Neural cell (in vitro differentiated cells): ENCODE data around the gene RARRES1.

Source experiments
- CTCF ChIP-seq: fragments of 450-650 bp; IDR thresholded peaks from 2 replicates; pipeline ENCODE4 v1.5.1; 2014; ENCODE audit warnings: antibody characterized with exemption, mild to moderate bottlenecking, moderate library complexity; ENCODE audit not compliant: poor library complexity, severe bottlenecking
- EP300 ChIP-seq: fragments of 450-650 bp; conservative IDR thresholded peaks from 2 replicates; pipeline ENCODE4 v1.6.1; 2014; ENCODE audit warnings: antibody characterized with exemption, mild to moderate bottlenecking, moderate library complexity; ENCODE audit not compliant: poor library complexity, severe bottlenecking
- EZH2 ChIP-seq: fragments of 200-600, 300-800 bp; shearing (Covaris generic), sonication (generic); IDR thresholded peaks from 2 replicates; pipeline ENCODE4 v1.6.1; 2014; ENCODE audit warnings: antibody characterized with exemption, low read length, borderline replicate concordance, mild to moderate bottlenecking; ENCODE audit not compliant: insufficient read depth, poor library complexity, severe bottlenecking
- MXI1 ChIP-seq: fragments of 450-650 bp; conservative IDR thresholded peaks from 2 replicates; pipeline ENCODE4 v1.6.1; 2014; ENCODE audit warnings: antibody characterized with exemption, mild to moderate bottlenecking; ENCODE audit not compliant: poor library complexity, severe bottlenecking
- POLR2AphosphoS5 ChIP-seq: IDR thresholded peaks from 2 replicates; pipeline ENCODE4 v1.6.1; 2012
- RAD21 ChIP-seq: fragments of 450-650 bp; conservative IDR thresholded peaks from 2 replicates; pipeline ENCODE4 v1.6.1; 2014; ENCODE audit warnings: antibody characterized with exemption, mild to moderate bottlenecking, moderate library complexity
- REST ChIP-seq: IDR thresholded peaks from 2 replicates; pipeline ENCODE4 v1.6.1; 2012; ENCODE audit warnings: borderline replicate concordance
- TAF1 ChIP-seq: IDR thresholded peaks from 2 replicates; pipeline ENCODE4 v1.6.1; 2012; ENCODE audit warnings: low read depth

- TF ChIP-seq CTCF (no peak), POLR2AphosphoS5 (no peak), EP300 (no peak), REST (no peak), TAF1 (no peak), EZH2 (no peak), RAD21 (no peak), MXI1 (no peak)
These were observed 52.7 kb downstream of the RARRES1 start for GRCh38 chr3:158679547-158680000.
